ENCODE measurements around the gene NEK10. TPM values are rescaled to one million over a fixed set of nuclear protein-coding genes. Genes with fewer than 3 reads are reported as not detected.
A peak's percentile ranks its signal among the peaks of the same experiment; 100 is the strongest.

NEK10 gene
- total RNA-seq, 6 experiments from 2014 or later: 5.2 to 9.5 (median 6.5) TPM

DNA sequence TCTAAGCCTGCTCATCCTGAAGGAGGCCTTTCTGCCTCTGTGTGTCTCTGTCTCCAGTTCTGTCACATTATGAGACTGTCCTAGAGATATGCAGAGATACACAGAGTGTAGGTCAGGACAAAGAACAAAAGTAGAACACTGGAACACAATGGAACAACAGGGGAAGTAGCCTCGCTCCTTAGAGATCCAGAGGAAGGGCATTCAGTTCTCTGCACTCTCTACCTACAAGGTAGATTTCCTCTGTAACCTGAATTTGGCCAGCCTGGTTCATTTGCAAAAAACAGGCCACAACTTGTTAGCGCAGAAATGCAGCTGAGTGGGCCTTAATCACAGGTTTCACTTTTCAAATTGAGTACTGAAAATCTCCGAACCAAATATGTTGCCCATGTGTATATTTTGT, 19.4 kb downstream of the NEK10 start:
- no peak for TF ChIP-seq CTCF (IDR thresholded peaks at IDR 0.05)
- Mint-ChIP-seq H3K4me3 (peak overlapping the region; percentile 9; the same call in 1 of the 2 replicates), H3K36me3 (ENCODE audit: low read depth) (no peaks in the 10 kb centered on the region), H3K27ac (no peak overlapping the region; the same call in 1 of the 2 replicates), H3K27me3 (ENCODE audit: insufficient read depth) (no peaks in the 10 kb centered on the region; the same call in 1 of the 2 replicates), H3K4me1 (ENCODE audit: low read depth) (peaks cover 21% of the 10 kb centered on the region), H3K9me3 (no peaks in the 10 kb centered on the region)
- DNase-seq: no peak

- no peaks in the 10 kb centered on the region for H3K9me3 Mint-ChIP-seq
- no peak for TF ChIP-seq CTCF (IDR thresholded peaks at IDR 0.05)
- H3K4me1 Mint-ChIP-seq (ENCODE audit: low read depth): peaks cover 20% of the 10 kb centered on the region
- DNase-seq: no peak
- peaks cover 11% of the 10 kb centered on the region for H3K36me3 Mint-ChIP-seq (ENCODE audit: low read depth)
- H3K27ac Mint-ChIP-seq: no peak overlapping the region
- H3K27me3 Mint-ChIP-seq (ENCODE audit: insufficient read depth): no peaks in the 10 kb centered on the region; the same call in 1 of the 2 replicates
- no peak overlapping the region for H3K4me3 Mint-ChIP-seq
Measured at GRCh38 chr3:27345959-27346865, 23.0 kb downstream of the NEK10 start.

DNA sequence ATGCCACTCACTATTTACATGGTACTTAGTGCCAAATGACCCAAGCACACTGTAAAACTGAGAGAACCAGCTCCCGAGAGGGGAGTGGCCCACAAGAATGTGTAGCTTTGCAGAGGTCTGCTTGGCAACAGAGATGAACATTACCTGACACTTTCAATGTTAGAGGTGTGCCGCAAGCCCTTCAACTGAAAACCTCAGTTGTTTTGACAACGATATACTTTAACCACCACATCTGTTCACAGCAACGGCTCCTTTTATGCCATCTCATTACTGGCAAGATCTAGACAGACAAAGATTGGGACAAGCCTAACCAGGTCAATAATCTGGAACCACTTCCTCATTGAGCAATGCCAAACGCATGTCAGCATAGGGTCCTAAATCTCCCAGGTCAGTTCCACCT, 23.7 kb downstream of the NEK10 start:
- Mint-ChIP-seq H3K27ac (no peak overlapping the region), H3K36me3 (ENCODE audit: low read depth) (peaks cover 18% of the 10 kb centered on the region), H3K9me3 (no peaks in the 10 kb centered on the region), H3K4me3 (no peak overlapping the region), H3K27me3 (ENCODE audit: insufficient read depth) (no peaks in the 10 kb centered on the region; the same call in 1 of the 2 replicates), H3K4me1 (ENCODE audit: low read depth) (peaks cover 20% of the 10 kb centered on the region)
- no peak for TF ChIP-seq CTCF (IDR thresholded peaks at IDR 0.05)
- DNase-seq: no peak

GRCh38 chr3:27345045-27345444, 24.1 kb downstream of the NEK10 start:
- H3K9me3 Mint-ChIP-seq: no peaks in the 10 kb centered on the region
- TF ChIP-seq CTCF (IDR thresholded peaks at IDR 0.05): no peak
- H3K36me3 Mint-ChIP-seq (ENCODE audit: low read depth): peaks cover 22% of the 10 kb centered on the region
- no peaks in the 10 kb centered on the region; the same call in 1 of the 2 replicates for H3K27me3 Mint-ChIP-seq (ENCODE audit: insufficient read depth)
- no peak for DNase-seq
- H3K27ac Mint-ChIP-seq: no peak overlapping the region
- peaks cover 16% of the 10 kb centered on the region for H3K4me1 Mint-ChIP-seq (ENCODE audit: low read depth)
- H3K4me3 Mint-ChIP-seq: no peak overlapping the region

DNA sequence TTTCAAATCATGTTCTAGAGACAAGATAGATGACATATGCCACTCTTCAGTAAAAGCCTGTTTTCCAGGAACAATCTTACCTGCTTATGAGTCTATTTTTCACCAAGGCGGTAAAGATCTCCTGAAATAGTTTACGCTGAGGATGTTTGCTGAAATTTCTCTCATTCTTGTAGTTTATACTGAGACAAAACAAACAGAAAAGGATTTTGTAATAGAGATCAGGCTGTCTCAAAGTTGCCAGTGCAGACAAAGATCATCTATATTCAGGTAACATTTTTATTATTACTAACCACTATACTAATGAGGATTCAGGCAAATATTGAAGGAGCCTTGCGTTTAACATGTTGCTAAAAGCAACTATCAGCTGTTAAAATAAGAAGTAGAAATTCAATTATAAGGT, 25.0 kb downstream of the NEK10 start:
- Mint-ChIP-seq H3K9me3 (no peaks in the 10 kb centered on the region), H3K27me3 (ENCODE audit: insufficient read depth) (no peaks in the 10 kb centered on the region; the same call in 1 of the 2 replicates), H3K36me3 (ENCODE audit: low read depth) (peaks cover 24% of the 10 kb centered on the region), H3K4me1 (ENCODE audit: low read depth) (peaks cover 16% of the 10 kb centered on the region), H3K27ac (no peak overlapping the region), H3K4me3 (no peak overlapping the region)
- TF ChIP-seq CTCF (IDR thresholded peaks at IDR 0.05): no peak
- no peak for DNase-seq
